Glomerular visceral epithelial cell (primary cell): ENCODE data around the gene EFNA4.

Experiments used
- DNase-seq: peaks from one replicate; pipeline ENCODE4 v3.0.0-alpha.2; 2016; ENCODE audit errors: extremely low spot score

The EFNA4 gene

DNA sequence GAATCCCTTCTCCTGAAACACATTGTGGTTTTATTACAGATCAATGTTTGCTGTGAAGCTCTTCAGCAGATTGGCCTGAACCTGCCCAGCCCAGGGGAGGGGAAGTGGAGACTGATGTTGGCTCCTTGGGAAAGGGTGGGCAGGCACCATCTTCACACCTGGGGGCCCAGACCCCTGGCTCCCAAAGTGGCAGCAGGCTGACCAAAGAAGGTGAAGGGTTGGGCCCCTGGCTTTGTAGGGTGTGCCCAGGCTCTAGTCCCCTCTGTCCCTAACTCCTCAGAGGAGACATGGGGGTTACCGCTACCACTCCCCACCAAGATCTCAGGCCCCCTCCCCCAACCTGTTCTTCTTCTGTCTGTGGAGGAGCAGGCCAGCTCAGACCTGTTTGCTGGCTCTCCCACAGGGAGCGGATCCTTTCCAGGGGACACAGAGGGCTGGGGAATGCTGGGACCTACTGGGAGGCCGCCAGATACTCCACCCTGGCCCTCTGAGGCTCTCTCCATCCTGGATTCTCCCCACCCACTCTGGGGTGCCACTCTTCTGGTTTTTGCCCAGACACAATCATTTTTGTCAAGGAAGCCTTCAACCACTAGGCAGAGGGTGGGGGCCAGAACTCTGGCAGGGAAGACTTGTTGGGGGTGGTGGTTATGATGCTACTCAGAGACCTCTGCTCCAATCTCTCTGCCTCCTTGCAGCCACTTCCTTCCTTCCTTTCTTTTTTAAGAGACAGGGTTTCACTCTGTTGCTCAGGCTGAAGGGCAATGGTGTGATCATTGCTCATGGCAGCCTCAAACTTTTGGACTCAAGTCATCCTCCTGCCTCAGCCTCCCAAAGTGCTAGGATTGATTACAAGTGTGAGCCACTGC lies 10.1 kb downstream of the EFNA4 start:
- DNase-seq, result no peak

DNA sequence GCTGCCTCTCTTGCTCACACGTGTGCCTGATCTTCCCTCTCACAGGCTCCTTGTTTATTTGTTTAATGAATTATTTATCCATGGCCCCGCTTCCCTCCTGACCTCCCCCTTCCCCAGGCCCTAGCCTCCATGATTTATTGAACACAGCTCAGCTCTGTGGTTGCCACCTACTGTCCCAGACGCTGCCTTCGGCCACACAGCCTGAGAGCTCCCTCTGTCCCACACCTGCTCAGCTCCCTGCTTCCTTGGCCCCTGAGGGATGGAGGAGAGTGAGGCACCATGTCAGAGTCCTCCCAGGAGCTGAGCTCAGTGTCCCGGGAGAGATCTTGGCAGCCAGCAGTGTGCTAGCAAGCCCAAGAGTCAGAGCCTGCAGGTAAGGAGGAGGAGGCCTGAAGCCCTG lies 12.0 kb downstream of the EFNA4 start:
- no peak for DNase-seq

DNA sequence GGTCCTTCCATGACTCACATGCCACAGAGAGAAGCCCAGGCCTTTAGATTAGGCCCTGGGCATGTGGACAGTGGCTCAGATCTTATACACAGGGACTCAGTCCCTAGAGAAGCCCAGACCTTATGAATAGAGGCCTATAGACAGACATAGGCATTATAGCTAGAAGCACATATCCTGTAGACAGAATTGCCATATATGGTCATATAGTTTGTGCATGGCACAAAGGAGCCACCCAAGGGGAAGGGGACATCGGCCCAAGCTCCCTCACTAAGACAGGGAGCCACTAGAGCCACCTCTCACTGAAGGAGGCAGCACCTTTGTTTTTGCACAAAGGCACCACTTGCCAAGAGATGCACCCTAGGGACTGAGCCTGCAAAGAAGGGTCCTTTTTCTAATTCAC lies 12.8 kb downstream of the EFNA4 start:
- DNase-seq, result no peak

DNA sequence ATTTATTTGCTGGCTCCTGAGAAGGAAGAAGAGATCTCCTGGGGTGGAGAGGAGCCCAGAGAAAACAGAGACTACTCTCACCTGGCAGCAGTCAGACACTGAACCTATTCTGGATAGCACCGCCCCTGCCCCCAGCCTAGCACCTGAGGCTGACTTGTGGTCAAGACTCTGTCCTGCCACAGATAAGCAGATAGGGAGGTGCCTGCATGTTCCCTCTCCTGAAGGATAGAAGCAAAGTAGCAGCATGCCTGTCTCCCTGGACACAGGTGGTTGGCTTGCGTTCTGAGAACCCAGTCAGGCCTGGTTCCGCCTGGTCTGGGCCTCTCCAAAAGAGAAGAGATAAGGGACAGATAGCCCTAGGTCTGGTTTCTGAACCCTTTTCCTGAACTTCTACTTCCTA lies 13.8 kb downstream of the EFNA4 start:
- DNase-seq, result no peak

DNA sequence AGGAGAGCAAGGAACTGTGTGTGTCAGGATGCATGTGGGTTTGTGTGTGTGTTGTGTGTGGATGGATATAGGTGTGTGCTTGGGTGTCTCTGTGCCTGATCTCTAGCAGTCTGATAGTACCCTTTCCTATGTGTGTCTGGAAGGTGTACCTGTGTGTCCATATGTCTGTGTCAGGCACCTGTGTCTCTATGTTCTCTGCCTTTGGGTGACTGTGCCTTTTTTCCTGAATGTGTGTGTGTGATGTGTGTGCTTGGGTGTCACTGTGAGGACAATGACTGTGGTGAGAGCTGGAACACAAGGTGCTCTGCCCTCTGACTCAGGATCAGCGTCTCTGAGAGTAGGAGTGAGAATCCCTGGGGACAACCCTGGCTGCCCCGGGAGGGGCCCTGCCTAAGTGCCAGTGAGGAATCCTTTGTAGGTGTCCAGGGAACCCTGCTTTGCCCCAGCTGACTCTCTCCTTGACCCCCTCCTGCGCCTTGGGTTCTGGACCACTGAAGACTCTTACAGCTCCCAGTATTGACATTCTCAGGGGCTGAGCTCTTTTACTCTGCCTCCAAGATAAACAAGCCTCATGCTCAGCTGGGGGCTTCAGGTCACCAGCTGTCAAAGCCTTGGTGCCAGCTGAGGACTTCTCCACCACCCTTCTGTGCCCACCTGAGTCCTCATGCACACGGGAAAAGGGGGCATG lies 14.4 kb downstream of the EFNA4 start:
- no peak for DNase-seq

DNA sequence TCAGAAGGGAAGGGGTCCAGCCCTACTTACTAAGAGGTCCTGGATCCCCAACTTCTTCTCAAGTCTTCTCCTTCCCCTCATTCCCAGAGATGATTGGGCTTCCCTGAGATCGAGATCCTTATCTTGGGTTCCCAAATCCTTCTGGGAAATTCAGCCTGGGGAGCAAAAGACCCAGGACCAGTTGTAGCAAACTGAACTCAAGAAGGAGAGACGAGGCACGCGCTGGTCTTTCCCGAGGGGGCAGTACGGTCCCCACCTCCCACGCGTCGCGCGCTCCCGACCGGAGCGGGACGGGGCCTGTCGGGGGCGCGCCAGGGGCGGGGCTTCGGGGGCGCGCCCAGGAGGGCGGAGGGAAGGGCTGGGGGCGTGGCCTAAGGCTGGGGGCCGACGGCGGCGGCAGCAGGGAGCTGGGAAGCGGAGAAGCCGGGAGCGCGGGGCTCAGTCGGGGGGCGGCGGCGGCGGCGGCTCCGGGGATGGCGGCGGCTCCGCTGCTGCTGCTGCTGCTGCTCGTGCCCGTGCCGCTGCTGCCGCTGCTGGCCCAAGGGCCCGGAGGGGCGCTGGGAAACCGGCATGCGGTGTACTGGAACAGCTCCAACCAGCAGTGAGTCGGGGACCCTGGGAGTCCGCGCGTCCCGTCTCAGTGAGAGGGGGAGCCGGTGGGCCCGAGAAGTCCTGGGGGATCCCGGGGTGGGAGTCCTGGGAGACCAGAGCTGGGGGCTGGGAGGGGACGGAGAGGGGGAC lies 15.1 kb downstream of the EFNA4 start, which contains the start of gene EFNA3:
Gene EFNA3 (plus strand): TSS at position 369 of the 741 bp plus-strand sequence. CDS start 105 bp downstream, at position 474.
- peak; percentile 63 for DNase-seq

DNA sequence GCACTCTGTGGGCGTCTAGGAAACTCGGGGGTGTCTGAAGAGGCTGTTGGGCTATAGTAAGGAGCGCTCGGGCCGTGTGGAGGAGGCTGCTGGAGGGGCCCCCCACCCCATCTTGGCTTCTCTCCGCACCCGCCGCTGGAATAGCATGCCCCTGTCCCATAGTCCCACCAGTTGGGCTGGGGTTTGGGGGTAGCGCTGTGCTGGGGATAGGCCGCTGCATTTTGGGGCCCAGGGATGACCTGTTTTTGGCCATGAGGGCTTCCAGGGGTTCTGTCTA lies 15.6 kb downstream of the EFNA4 start:
- no peak for DNase-seq

DNA sequence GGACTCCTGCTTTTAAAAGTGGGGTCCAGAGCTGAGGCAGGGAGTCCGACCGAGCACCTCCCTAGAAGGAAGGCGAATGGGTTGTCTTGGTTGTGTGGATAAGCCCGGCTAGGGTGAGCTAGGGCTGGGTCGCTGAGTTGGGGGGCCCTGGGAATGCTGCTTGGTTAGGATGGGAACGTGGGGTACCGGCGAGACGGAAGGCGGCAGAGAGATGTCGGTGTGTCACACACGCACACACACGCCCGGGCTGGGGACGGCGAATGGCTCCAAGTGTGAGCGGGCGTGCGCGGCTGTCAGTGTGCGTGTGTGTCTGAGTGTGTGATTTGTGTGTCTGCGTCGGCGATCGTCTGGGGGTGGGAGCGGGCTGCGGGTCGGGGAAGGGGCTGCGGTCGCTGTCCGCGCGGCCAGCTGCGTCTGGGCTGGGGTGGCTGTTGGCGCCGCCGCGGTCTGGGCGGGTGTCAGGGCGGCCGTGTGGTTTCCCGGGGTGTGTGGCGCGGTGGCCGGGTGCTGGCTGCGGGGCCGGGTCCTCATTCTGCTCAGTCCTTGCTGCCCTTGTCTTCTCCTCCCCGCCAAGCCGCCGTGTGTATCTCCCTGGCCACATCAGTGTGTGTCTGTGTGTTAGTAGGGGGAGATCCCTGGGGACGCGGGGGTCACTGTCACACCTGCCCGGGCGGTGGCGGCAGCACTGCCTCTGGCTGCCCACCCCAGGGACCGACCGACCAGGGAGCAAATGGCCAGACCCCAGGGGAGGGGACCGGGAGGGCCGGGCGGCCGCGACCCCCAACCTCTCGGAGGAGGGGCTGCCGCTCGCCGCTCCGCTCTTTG lies 16.2 kb downstream of the EFNA4 start:
- no peak for DNase-seq

DNA sequence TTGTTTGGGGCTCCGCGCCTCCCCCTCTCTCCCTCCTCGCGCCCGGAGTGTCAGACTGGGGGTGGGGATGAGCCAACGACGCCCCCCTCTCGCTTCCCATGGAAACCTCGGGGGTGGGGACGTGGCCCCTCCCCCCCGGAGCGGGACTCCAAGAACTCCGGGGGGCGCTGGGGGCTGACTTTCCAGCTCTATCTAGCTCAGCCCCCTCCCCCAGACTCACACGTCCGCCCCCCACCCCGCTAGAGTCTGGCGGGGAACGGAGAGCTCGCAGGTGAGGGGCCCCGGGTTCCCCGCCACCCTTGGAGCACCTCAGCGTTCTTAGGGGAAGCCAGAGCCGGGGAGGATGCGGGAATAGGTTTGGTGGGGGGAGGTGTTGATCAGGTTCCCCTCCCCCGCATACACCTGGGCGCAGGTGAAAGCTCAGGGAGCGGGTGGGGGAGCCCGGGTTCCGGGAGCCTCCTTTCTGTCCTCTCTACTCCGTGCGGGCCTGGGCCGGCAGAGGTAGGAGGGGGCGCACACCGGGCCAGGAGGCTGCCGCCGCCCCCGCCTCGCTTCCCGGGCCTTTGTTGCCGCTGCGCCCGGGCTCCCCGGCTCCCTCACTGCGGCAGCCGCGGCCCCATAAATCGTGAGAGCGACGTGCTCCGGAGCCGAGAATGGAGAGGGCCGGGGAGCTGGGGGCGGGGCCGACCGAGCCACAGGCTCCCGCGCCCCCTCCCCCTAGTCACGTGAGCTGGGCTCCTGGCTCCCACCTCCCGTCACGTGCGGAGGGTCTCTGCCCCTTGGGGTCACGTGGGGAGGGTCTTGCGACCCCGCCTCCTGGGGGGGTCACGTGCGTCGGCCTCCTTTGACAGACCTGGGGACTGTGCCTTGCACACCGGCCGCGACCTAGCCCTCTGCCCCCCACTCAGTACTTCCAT lies 17.0 kb downstream of the EFNA4 start:
- DNase-seq, result no peak

DNA sequence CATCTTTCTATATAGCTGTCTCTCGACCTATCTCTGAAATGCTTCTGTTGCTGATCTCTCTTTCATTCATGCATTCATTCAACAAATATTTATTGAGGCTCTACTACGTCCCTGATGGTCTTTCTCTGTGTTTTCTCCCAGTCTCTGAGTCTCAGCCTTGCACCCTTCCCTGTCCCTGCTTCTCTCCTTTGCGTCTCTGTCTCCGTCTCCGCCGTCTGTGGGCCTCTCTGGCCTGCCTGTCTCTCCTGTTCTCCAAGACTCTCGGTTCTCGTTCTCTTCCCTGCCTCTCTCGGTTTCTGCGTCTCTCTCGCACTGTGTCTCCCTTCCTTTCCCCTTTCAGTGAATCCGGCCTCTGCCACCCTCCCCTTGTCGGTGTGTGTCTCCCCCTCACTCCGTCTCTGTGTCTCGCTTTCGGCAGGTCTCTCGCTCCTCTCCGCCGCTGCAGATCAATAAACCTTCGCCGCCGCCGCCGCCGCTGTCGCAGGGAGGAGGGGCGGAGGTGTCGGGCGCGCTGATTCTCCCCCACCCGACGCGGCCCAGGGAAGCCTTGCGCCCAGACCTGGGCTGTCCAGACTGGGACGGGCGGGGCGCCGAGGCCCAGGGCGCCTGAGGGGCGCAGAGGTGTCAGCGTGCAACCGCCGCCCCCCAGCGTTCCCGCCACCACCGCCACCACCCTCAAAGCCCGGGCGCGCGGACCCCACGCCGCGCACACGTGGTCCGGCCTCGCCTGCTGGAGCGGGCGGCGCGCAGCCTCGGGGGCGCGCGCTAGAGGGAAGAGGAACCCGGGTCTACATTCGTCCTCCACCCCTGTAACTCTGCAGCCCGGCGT lies 18.1 kb downstream of the EFNA4 start:
- DNase-seq, result no peak

DNA sequence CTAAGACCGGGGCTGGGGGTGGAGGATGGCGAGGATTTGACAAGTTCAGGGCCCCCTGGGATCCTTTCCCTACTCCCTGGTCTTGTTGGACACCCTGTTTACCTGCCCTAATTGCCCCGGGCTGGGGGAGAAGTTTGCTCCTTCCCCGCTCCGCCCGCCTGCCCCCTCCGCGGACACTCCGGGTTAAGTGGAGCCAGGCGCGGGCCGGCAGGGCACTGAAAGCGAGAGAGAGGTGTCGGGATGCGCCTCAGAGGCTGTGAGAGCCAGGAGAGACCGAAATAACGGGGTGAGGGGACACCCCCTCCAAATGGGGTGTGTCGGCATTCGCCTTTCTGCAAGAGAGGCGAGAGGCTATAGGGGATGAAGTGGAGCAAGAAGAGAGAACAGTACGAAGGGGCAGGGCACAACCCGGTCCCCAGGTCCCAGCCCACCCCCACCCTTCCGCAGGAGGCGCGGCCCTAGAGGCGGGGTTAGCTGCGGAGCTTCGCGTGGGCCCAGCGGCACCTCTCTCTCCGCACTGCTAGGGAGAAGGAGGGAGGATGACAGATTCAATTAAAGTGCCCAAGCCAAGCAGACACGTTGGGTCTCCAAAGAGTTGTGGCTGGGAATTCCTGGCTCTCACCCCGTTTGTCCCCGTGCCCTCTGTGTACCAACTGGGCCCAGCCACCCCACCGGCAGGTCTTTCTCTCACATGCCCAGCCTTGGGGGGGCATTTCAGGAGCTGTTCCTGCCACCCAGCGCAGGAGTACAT lies 18.9 kb downstream of the EFNA4 start:
- no peak for DNase-seq

DNA sequence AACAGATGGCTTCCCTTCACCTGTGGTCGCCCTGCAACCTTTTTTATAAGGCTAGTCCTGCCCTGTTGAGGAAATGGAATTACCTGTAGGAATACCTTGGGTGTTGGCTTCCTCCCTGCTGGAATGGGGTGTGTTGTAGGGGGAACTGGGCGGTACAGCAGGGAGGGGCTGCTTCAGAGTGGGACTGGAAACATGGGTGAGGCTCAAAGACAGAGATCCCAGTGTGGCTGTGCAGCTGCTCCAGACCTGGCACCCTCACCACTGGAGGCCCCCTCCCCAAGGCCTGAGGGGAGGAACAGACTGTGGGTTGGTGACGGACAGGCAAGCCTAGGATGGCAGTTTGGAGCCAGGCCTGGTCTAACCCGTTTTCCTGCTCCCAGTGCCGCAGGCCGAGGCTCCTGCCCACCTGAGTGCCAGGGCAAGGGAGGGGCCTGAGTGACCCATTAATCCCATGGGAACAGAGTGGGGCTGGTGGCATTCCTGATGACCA lies 19.6 kb downstream of the EFNA4 start:
- no peak for DNase-seq

DNA sequence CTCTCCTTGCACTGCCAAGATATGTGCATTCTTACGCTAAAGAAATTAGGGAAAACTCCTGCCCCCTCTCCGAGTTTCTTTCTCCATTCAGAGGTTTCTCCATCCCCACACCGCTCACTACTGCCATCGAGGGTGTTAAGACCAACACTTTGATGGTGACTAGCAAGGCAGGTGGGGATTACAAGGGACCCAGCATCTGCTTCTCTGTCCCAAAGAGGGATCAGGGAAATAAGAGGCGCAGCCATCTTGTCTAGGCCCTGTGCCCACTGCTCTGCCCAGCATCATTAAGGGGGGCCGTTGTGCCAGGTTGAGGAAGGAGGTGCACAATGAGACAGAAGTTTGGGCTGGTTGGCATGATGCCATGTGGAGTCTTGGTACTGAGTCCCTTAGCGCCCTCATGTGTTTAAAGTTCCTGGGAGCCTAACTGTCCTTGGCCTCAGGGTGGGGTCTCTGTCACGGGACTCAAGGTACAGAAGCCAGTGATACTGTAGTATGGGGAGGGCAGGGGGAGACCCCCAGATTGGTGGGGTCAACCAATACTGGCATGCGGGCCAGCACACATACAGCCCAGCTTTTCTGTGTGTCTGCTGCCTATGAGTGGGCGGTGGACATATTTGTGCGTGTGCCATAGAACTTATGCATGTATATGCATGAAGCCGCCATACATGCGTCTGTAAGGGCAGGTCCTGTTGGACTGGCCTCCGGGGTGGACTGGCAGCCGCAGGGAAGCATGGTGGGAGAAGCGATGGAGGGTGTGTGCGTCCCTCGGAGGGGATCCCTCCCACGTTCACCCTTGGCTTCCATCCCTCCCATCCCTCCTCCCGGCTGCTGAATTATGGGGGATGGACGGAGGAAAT lies 20.6 kb downstream of the EFNA4 start:
- DNase-seq, result no peak

DNA sequence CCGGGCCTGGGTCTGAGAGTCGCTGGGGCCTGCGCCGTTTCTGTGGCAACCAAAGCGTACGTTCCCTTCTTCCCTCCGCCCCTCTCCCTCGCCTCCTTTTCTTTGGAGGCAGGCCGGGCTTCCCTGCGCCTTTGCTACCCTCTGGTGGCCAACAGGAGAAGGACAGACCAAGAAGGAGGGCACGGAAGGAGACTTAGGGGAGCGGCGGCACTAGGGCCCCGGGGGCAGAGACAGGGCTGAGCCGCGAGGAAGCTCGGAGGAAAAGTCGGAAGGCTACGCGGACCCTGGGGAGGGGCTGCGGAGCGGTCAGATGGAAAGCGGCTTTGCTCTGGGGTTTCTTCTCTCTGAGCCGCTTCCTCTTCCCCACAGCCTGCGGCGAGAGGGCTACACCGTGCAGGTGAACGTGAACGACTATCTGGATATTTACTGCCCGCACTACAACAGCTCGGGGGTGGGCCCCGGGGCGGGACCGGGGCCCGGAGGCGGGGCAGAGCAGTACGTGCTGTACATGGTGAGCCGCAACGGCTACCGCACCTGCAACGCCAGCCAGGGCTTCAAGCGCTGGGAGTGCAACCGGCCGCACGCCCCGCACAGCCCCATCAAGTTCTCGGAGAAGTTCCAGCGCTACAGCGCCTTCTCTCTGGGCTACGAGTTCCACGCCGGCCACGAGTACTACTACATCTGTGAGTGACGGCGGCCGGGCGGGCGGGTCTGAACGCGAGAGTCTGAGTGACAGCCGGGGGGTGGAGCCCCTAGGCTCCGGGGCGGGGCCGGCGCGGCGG lies 21.4 kb downstream of the EFNA4 start:
- DNase-seq, result peak; percentile 95

DNA sequence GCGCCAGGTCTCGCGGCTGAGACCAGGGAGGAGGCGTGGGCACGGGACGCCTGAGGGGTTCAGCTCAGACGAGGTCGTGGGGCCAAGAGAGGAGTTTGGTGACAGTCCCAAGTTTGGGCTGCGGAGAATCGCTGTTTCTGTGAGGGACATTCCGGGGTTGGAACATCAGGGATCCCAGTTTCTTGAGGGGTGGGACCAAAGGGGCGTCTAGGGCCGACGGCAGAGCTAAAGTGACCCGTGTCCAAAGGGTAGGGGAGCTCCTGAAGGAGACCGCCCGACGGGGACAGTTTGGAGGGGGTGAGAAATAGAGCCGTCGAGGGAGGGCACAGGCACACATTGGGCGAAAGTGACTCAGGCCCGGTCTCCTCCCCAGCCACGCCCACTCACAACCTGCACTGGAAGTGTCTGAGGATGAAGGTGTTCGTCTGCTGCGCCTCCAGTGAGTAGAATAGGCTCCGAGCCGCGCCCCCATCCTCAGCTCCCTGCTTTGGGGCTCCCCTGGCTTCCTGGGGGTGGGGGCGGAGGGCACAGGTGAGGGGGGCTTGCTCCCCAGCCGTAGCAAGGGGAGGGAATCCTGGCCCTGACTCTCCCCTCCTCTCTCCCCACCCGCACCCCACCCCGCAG lies 22.1 kb downstream of the EFNA4 start:
- DNase-seq, result peak; percentile 56

DNA sequence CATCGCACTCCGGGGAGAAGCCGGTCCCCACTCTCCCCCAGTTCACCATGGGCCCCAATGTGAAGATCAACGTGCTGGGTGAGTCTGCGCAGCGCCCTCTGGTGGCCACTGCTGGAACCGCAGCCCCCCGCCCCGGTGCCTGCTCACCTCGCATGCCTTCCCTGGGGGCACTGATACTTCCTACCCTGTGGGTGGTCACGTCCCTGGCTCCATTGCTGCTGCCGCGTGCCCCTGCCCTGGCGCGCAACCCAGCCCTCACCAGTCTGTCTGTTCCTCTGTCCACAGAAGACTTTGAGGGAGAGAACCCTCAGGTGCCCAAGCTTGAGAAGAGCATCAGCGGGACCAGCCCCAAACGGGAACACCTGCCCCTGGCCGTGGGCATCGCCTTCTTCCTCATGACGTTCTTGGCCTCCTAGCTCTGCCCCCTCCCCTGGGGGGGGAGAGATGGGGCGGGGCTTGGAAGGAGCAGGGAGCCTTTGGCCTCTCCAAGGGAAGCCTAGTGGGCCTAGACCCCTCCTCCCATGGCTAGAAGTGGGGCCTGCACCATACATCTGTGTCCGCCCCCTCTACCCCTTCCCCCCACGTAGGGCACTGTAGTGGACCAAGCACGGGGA lies 22.7 kb downstream of the EFNA4 start:
- DNase-seq, result peak; percentile 71
